HEK293 (cell line): ENCODE data around the gene ADAMTS10.

Experiments
- KLF16 ChIP-seq: fragments of 450-650 bp; formaldehyde crosslinking; IDR thresholded peaks from 2 replicates; pipeline ENCODE4 v1.5.1; 2017; ENCODE audit warnings: missing biosample characterization, missing genetic modification characterization
- KLF8 ChIP-seq: fragments of 450-650 bp; formaldehyde crosslinking; IDR thresholded peaks from 2 replicates; pipeline ENCODE4 v1.5.1; 2016; ENCODE audit warnings: missing biosample characterization, missing genetic modification characterization
- KLF9 ChIP-seq: fragments of 450-650 bp; formaldehyde crosslinking; IDR thresholded peaks from 2 replicates; pipeline ENCODE4 v1.5.1; 2016; ENCODE audit warnings: missing biosample characterization, missing genetic modification characterization, low read depth
- ZBTB1 ChIP-seq: fragments of 450-650 bp; formaldehyde crosslinking; IDR thresholded peaks from 2 replicates; pipeline ENCODE4 v1.5.1; 2016; ENCODE audit warnings: missing biosample characterization, missing genetic modification characterization
- ZNF175 ChIP-seq: fragments of 450-650 bp; formaldehyde crosslinking; IDR thresholded peaks from 2 replicates; pipeline ENCODE4 v1.5.1; 2016; ENCODE audit warnings: missing biosample characterization, missing genetic modification characterization
- ZNF707 ChIP-seq: fragments of 450-650 bp; formaldehyde crosslinking; IDR thresholded peaks from 2 replicates; pipeline ENCODE4 v1.5.1; 2016; ENCODE audit warnings: missing biosample characterization, missing genetic modification characterization
- TF ChIP-seq, protein P1 (sequence below): fragments of 450-650 bp; formaldehyde crosslinking; IDR thresholded peaks from 2 replicates; pipeline ENCODE4 v1.5.1; 2016; ENCODE audit warnings: missing biosample characterization, missing genetic modification characterization
- TF ChIP-seq, protein P2 (sequence below): fragments of 450-650 bp; formaldehyde crosslinking; IDR thresholded peaks from 2 replicates; pipeline ENCODE4 v1.5.1; 2016; ENCODE audit warnings: missing biosample characterization, missing genetic modification characterization, borderline replicate concordance
- TF ChIP-seq, protein P3 (sequence below): fragments of 450-650 bp; formaldehyde crosslinking; IDR thresholded peaks from 2 replicates; pipeline ENCODE4 v1.5.1; 2017; ENCODE audit warnings: missing biosample characterization, missing genetic modification characterization
- TF ChIP-seq, protein P4 (sequence below): fragments of 450-650 bp; formaldehyde crosslinking; optimal IDR thresholded peaks from 2 replicates; pipeline ENCODE3; 2016; ENCODE audit warnings: missing biosample characterization, mild to moderate bottlenecking, missing genetic modification characterization
- TF ChIP-seq, protein P5 (sequence below): fragments of 450-650 bp; formaldehyde crosslinking; IDR thresholded peaks from 2 replicates; pipeline ENCODE4 v1.5.1; 2016; ENCODE audit warnings: missing biosample characterization, missing genetic modification characterization, borderline replicate concordance
- TF ChIP-seq, protein P6 (sequence below): fragments of 450-650 bp; formaldehyde crosslinking; IDR thresholded peaks from 2 replicates; pipeline ENCODE4 v1.5.1; 2017; ENCODE audit warnings: missing biosample characterization, missing genetic modification characterization

DNA sequence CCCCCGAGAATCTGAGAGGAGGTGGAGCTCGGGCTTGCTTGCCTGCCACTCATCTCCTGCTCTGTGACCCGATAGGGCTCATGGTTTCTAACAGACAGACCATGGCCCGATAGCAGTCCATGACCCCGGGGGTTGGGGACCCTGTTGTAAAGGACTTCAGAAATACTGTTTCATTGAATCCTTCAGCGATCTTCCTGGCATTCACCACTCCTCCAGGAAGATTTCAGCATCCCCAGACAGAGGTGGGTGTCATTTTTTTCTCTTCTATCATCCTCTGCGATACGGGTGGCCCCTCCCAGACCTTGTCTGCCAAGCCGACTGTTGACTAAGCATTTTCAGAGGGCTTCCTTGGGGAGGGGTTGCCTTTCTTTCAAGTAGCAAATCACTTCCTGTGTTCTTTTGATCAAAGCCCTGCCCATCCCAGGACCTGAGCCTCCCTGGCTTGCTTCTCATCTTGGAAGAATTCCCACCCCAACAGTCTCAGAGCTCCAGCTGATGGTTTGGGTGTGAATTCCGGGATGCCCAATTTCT, 35.0 kb downstream of the ADAMTS10 start:
- no peak for TF ChIP-seq ZBTB1 (tag by site-specific recombination)
- TF ChIP-seq, protein P1, sequence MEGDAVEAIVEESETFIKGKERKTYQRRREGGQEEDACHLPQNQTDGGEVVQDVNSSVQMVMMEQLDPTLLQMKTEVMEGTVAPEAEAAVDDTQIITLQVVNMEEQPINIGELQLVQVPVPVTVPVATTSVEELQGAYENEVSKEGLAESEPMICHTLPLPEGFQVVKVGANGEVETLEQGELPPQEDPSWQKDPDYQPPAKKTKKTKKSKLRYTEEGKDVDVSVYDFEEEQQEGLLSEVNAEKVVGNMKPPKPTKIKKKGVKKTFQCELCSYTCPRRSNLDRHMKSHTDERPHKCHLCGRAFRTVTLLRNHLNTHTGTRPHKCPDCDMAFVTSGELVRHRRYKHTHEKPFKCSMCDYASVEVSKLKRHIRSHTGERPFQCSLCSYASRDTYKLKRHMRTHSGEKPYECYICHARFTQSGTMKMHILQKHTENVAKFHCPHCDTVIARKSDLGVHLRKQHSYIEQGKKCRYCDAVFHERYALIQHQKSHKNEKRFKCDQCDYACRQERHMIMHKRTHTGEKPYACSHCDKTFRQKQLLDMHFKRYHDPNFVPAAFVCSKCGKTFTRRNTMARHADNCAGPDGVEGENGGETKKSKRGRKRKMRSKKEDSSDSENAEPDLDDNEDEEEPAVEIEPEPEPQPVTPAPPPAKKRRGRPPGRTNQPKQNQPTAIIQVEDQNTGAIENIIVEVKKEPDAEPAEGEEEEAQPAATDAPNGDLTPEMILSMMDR (tag by site-specific recombination) = no peak
- TF ChIP-seq KLF9 (tag by site-specific recombination) = no peak
- TF ChIP-seq, protein P2, sequence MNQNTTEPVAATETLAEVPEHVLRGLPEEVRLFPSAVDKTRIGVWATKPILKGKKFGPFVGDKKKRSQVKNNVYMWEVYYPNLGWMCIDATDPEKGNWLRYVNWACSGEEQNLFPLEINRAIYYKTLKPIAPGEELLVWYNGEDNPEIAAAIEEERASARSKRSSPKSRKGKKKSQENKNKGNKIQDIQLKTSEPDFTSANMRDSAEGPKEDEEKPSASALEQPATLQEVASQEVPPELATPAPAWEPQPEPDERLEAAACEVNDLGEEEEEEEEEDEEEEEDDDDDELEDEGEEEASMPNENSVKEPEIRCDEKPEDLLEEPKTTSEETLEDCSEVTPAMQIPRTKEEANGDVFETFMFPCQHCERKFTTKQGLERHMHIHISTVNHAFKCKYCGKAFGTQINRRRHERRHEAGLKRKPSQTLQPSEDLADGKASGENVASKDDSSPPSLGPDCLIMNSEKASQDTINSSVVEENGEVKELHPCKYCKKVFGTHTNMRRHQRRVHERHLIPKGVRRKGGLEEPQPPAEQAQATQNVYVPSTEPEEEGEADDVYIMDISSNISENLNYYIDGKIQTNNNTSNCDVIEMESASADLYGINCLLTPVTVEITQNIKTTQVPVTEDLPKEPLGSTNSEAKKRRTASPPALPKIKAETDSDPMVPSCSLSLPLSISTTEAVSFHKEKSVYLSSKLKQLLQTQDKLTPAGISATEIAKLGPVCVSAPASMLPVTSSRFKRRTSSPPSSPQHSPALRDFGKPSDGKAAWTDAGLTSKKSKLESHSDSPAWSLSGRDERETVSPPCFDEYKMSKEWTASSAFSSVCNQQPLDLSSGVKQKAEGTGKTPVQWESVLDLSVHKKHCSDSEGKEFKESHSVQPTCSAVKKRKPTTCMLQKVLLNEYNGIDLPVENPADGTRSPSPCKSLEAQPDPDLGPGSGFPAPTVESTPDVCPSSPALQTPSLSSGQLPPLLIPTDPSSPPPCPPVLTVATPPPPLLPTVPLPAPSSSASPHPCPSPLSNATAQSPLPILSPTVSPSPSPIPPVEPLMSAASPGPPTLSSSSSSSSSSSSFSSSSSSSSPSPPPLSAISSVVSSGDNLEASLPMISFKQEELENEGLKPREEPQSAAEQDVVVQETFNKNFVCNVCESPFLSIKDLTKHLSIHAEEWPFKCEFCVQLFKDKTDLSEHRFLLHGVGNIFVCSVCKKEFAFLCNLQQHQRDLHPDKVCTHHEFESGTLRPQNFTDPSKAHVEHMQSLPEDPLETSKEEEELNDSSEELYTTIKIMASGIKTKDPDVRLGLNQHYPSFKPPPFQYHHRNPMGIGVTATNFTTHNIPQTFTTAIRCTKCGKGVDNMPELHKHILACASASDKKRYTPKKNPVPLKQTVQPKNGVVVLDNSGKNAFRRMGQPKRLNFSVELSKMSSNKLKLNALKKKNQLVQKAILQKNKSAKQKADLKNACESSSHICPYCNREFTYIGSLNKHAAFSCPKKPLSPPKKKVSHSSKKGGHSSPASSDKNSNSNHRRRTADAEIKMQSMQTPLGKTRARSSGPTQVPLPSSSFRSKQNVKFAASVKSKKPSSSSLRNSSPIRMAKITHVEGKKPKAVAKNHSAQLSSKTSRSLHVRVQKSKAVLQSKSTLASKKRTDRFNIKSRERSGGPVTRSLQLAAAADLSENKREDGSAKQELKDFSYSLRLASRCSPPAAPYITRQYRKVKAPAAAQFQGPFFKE (tag by site-specific recombination) = no peak
- TF ChIP-seq, protein P3, sequence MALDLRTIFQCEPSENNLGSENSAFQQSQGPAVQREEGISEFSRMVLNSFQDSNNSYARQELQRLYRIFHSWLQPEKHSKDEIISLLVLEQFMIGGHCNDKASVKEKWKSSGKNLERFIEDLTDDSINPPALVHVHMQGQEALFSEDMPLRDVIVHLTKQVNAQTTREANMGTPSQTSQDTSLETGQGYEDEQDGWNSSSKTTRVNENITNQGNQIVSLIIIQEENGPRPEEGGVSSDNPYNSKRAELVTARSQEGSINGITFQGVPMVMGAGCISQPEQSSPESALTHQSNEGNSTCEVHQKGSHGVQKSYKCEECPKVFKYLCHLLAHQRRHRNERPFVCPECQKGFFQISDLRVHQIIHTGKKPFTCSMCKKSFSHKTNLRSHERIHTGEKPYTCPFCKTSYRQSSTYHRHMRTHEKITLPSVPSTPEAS = no peak
- no peak for TF ChIP-seq KLF8 (tag by site-specific recombination)
- TF ChIP-seq, protein P4, sequence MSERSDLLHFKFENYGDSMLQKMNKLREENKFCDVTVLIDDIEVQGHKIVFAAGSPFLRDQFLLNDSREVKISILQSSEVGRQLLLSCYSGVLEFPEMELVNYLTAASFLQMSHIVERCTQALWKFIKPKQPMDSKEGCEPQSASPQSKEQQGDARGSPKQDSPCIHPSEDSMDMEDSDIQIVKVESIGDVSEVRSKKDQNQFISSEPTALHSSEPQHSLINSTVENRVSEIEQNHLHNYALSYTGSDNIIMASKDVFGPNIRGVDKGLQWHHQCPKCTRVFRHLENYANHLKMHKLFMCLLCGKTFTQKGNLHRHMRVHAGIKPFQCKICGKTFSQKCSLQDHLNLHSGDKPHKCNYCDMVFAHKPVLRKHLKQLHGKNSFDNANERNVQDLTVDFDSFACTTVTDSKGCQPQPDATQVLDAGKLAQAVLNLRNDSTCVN = no peak
- no peak for TF ChIP-seq ZNF707 (tag by site-specific recombination)
- TF ChIP-seq, protein P5, sequence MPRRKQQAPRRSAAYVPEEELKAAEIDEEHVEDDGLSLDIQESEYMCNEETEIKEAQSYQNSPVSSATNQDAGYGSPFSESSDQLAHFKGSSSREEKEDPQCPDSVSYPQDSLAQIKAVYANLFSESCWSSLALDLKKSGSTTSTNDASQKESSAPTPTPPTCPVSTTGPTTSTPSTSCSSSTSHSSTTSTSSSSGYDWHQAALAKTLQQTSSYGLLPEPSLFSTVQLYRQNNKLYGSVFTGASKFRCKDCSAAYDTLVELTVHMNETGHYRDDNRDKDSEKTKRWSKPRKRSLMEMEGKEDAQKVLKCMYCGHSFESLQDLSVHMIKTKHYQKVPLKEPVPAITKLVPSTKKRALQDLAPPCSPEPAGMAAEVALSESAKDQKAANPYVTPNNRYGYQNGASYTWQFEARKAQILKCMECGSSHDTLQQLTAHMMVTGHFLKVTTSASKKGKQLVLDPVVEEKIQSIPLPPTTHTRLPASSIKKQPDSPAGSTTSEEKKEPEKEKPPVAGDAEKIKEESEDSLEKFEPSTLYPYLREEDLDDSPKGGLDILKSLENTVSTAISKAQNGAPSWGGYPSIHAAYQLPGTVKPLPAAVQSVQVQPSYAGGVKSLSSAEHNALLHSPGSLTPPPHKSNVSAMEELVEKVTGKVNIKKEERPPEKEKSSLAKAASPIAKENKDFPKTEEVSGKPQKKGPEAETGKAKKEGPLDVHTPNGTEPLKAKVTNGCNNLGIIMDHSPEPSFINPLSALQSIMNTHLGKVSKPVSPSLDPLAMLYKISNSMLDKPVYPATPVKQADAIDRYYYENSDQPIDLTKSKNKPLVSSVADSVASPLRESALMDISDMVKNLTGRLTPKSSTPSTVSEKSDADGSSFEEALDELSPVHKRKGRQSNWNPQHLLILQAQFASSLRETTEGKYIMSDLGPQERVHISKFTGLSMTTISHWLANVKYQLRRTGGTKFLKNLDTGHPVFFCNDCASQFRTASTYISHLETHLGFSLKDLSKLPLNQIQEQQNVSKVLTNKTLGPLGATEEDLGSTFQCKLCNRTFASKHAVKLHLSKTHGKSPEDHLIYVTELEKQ (tag by site-specific recombination) = no peak
- TF ChIP-seq, protein P6, sequence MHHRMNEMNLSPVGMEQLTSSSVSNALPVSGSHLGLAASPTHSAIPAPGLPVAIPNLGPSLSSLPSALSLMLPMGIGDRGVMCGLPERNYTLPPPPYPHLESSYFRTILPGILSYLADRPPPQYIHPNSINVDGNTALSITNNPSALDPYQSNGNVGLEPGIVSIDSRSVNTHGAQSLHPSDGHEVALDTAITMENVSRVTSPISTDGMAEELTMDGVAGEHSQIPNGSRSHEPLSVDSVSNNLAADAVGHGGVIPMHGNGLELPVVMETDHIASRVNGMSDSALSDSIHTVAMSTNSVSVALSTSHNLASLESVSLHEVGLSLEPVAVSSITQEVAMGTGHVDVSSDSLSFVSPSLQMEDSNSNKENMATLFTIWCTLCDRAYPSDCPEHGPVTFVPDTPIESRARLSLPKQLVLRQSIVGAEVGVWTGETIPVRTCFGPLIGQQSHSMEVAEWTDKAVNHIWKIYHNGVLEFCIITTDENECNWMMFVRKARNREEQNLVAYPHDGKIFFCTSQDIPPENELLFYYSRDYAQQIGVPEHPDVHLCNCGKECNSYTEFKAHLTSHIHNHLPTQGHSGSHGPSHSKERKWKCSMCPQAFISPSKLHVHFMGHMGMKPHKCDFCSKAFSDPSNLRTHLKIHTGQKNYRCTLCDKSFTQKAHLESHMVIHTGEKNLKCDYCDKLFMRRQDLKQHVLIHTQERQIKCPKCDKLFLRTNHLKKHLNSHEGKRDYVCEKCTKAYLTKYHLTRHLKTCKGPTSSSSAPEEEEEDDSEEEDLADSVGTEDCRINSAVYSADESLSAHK = no peak
- no peak for TF ChIP-seq KLF16
- TF ChIP-seq ZNF175 = no peak
